Pancreas (tissue), 10 donors: ENCODE measurements around the gene KCNJ5. TPM values are rescaled to one million over a fixed set of nuclear protein-coding genes. Genes with fewer than 3 reads are reported as not detected.
A peak's percentile ranks its signal among the peaks of the same experiment; 100 is the strongest.

Experiments
- ATAC-seq, 4 donors: fragments of 200-7000 bp; cut with Tn5 transposase; one replicate each; pipeline versions ENCODE4 v1.8.0 to v1.9.1; 2020; ENCODE audit warnings: mild to moderate bottlenecking in 4 of 4, moderate library complexity in 4 of 4
- DNase-seq, 6 donors: peaks; one replicate each; pipeline ENCODE4 v3.0.0-alpha.2; 2020
- FAIRE-seq: peaks from 2 replicates; lab custom pipeline; 2012; peaks lifted over from hg19 to GRCh38; lab: Jason Lieb, UNC
- H3K27ac ChIP-seq, 4 donors: fragments of 200-600 bp; sonication (generic); 1 replicate in 3 of 4; 2 replicates in 1 of 4; pipeline versions ENCODE4 v1.5.0 to v1.8.0; 2020
- H3K27me3 ChIP-seq, 4 donors: fragments of 200-600 bp; one replicate each; pipeline ENCODE4 v1.8.0; 2021
- H3K36me3 ChIP-seq, 3 donors: fragments of 200-600 bp; sonication (generic) in 1 of 3; one replicate each; pipeline versions ENCODE4 v1.5.0 to v1.8.0; 2020 to 2021
- H3K4me1 ChIP-seq, 3 donors: fragments of 200-600 bp; one replicate each; pipeline ENCODE4 v1.8.0; 2021
- H3K4me3 ChIP-seq, 4 donors: fragments of 200-600 bp; sonication (generic) in 2 of 4; one replicate each; pipeline versions ENCODE4 v1.5.0 to v1.8.0; 2020 to 2021
- H3K9me3 ChIP-seq, 4 donors: fragments of 200-600 bp; one replicate each; pipeline ENCODE4 v1.8.0; 2021
- CTCF ChIP-seq, 4 donors: fragments of 200-600 bp; sonication (generic) in 3 of 4; IDR thresholded peaks; one replicate each; pipeline versions ENCODE4 v1.5.0 to v1.8.0; 2021; ENCODE audit warnings: antibody characterized with exemption in 4 of 4
- WGBS, 2 donors: extraction: QIAGEN DNeasy Blood & Tissue Kit; methylation state at CpG; one replicate each; pipeline ENCODE4 v1.1.7; 2013; 5-methylcytosine and 5-hydroxymethylcytosine counted together
- intact Hi-C, 3 donors: fragments of 100-400 bp; cut with DNase I; formaldehyde crosslinking; loops; one replicate each; pipeline versions ENCODE4 v1.11.1 to v1.14.2; 2022
- polyA plus RNA-seq, 2 donors: library from polyadenylated mRNA; stranded (reverse); fragments of 200-250 nt; gene quantifications; one replicate each; pipeline ENCODE4 v1.2.3, GENCODE V29; 2013
- total RNA-seq, 6 donors: library from RNA; stranded (reverse); fragmentation: NEBNext Ultra II Directional in 4 of 6; extraction: Animal tissue kit (Norgen Biotek cat#: 25700) in 4 of 6; gene quantifications; one replicate each; pipeline versions ENCODE4 v1.2.1 to v1.2.4, GENCODE V29; 2021 to 2023
- donor health status: healthy with polysubstance abuse.
- donor health status: DM: no; HTN: no; CAD: no; lungs with moderate emphysema.
- donor health status: DM: no; HTN: no; CAD: no.
- donor health status: control.
- donor health status: control.
- donor health status: Bipolar disorder and iron deficiency.
- donor health status: DM: yes; HTN: yes; CAD: no.
- donor health status: DM: no; HTN: no; CAD: no.
- donor health status: DM: no; HTN: no; CAD: no.
- donor health status: DM: yes; HTN: yes; CAD: no.

The KCNJ5 gene
- total and polyA plus RNA-seq, 8 donors: 1.1 to 17.6 (median 9.5) TPM

GRCh38 chr11:128947773-128948172 lies 56.6 kb downstream of the KCNJ5 start:
- FAIRE-seq (no peak), ATAC-seq (no peak), DNase-seq (no peak)
- Histone ChIP-seq H3K4me3 (no peak overlapping the region), H3K27ac (no peak overlapping the region), H3K4me1 (peaks cover 0 to 10% (median 8%) of the 10 kb centered on the region in 3 donors), H3K9me3 (no peaks in the 10 kb centered on the region), H3K27me3 (no peaks in the 10 kb centered on the region), H3K36me3 (no peaks in the 10 kb centered on the region)
- intact Hi-C loops: no loop called here
- WGBS, 2 donors: 84 to 87% methylated on average over 2 of the region's 2 CpGs
- no peak for TF ChIP-seq CTCF (IDR thresholded peaks at IDR 0.05)

GRCh38 chr11:128948583-128948982 lies 57.4 kb downstream of the KCNJ5 start:
- TF ChIP-seq CTCF (IDR thresholded peaks at IDR 0.05): no peak
- DNase-seq (no peak), FAIRE-seq (no peak), ATAC-seq (peak in 2 of 4 donors; percentile 21 to 56)
- Histone ChIP-seq H3K4me3 (no peak overlapping the region), H3K27ac (no peak overlapping the region), H3K9me3 (no peaks in the 10 kb centered on the region), H3K36me3 (no peaks in the 10 kb centered on the region), H3K27me3 (no peaks in the 10 kb centered on the region), H3K4me1 (peaks cover 0 to 10% (median 8%) of the 10 kb centered on the region in 3 donors)
- intact Hi-C loops: no loop called here
- WGBS, 2 donors: 73 to 82% methylated on average over 3 of the region's 3 CpGs

GRCh38 chr11:128949791-128950454 lies 58.8 kb downstream of the KCNJ5 start:
- H3K4me3 ChIP-seq: no peak overlapping the region
- FAIRE-seq (no peak), ATAC-seq (peak; percentile 80 to 92 (median 86)), DNase-seq (peak in 3 of 6 donors; percentile 45 to 68 (median 57))
- no peaks in the 10 kb centered on the region for H3K9me3 ChIP-seq
- H3K36me3 ChIP-seq: no peaks in the 10 kb centered on the region
- no peaks in the 10 kb centered on the region for H3K27me3 ChIP-seq
- H3K27ac ChIP-seq: no peak overlapping the region
- 33 to 34% methylated on average over 13 of the region's 13 CpGs for WGBS, 2 donors
- TF ChIP-seq CTCF (IDR thresholded peaks at IDR 0.05): no peak
- intact Hi-C loops: loop anchor here in 1 of 3 donors (10.0 kb wide), 1 partner anchor 65 kb away; no protein-coding TSS in a partner anchor
- peaks cover 0 to 10% (median 8%) of the 10 kb centered on the region in 3 donors for H3K4me1 ChIP-seq

- H3K4me1 ChIP-seq: peaks cover 0 to 14% (median 10%) of the 10 kb centered on the region in 3 donors
- H3K27me3 ChIP-seq: no peaks in the 10 kb centered on the region
- intact Hi-C loops: loop anchor here in 1 of 3 donors (10.0 kb wide), 1 partner anchor 68 kb away; no protein-coding TSS in a partner anchor
- FAIRE-seq (no peak), ATAC-seq (no peak), DNase-seq (no peak)
- TF ChIP-seq CTCF (IDR thresholded peaks at IDR 0.05): no peak
- no peaks in the 10 kb centered on the region for H3K9me3 ChIP-seq
- H3K36me3 ChIP-seq: no peaks in the 10 kb centered on the region
- no peak overlapping the region for H3K4me3 ChIP-seq
- 87 to 89% methylated on average over 16 of the region's 16 CpGs for WGBS, 2 donors
- no peak overlapping the region for H3K27ac ChIP-seq
These were observed 62.0 kb downstream of the KCNJ5 start for GRCh38 chr11:128953151-128953550.

GRCh38 chr11:128955636-128956035 lies 64.5 kb downstream of the KCNJ5 start:
- WGBS, 2 donors: 44 to 56% methylated on average over 3 of the region's 3 CpGs
- no peak overlapping the region for H3K27ac ChIP-seq
- no peak for ATAC-seq
- H3K27me3 ChIP-seq: no peaks in the 10 kb centered on the region
- no peak for TF ChIP-seq CTCF (IDR thresholded peaks at IDR 0.05)
- DNase-seq: no peak
- H3K9me3 ChIP-seq: no peaks in the 10 kb centered on the region
- H3K36me3 ChIP-seq: no peaks in the 10 kb centered on the region
- intact Hi-C loops: loop anchor here (2.0 to 10.0 kb wide), 3 partner anchors 68 to 71 kb away; no protein-coding TSS in a partner anchor
- no peak for FAIRE-seq
- no peak overlapping the region for H3K4me3 ChIP-seq
- H3K4me1 ChIP-seq: peaks cover 0 to 6% (median under 1%) of the 10 kb centered on the region in 3 donors
